ENCODE measurements around the gene APOD. TPM values are rescaled to one million over a fixed set of nuclear protein-coding genes. Genes with fewer than 3 reads are reported as not detected.
"Not testable (repeated sequence)": the region's sequence is repeated elsewhere in the genome, so short reads cannot be mapped to it uniquely, and the experiment has no call there.

The APOD gene
- total and polyA plus RNA-seq, 2 of the 8 experiments (the other 6 are each of a cell fraction or from before 2014, with no cell fraction given), result not detected

- not testable (repeated sequence) for H2BK120ac ChIP-seq (replicated peaks; ENCODE audit: low read depth, low read length); H3K36me3 ChIP-seq (ENCODE audit: control insufficient read depth in 2 of 4, insufficient read depth in 4 of 4, low read length in 3 of 4); H4K8ac ChIP-seq (ENCODE audit: extremely low read depth, insufficient read depth, low read length); H3K23ac ChIP-seq (ENCODE audit: insufficient read length); H3K4me1 ChIP-seq (replicated peaks in 1 of 4; ENCODE audit: control insufficient read depth in 3 of 4, insufficient read depth in 4 of 4, low read length in 3 of 4); H3K23me2 ChIP-seq (ENCODE audit: low read depth, low read length); H3K9ac ChIP-seq (replicated peaks in 1 of 4; ENCODE audit: extremely low read depth in 1 of 4, low read depth in 3 of 4, low read length in 3 of 4); H2BK20ac ChIP-seq (ENCODE audit: low read length); FAIRE-seq; H2BK5ac ChIP-seq (ENCODE audit: low read depth, low read length); H2BK12ac ChIP-seq (ENCODE audit: low read depth, low read length); H4K91ac ChIP-seq (replicated peaks; ENCODE audit: insufficient read length, low read length); H3K4me2 ChIP-seq (ENCODE audit: insufficient read depth in 1 of 2, low read depth in 2 of 2, low read length in 2 of 2); H3K14ac ChIP-seq (ENCODE audit: insufficient read length); H2AK5ac ChIP-seq (ENCODE audit: low read depth, low read length); H2BK15ac ChIP-seq (ENCODE audit: low read length); H3K9me3 ChIP-seq (ENCODE audit: insufficient read depth in 2 of 2, low read depth in 1 of 2, low read length in 1 of 2); H4K5ac ChIP-seq (ENCODE audit: insufficient read length, low read depth, low read length); H3K56ac ChIP-seq (replicated peaks; ENCODE audit: insufficient read length, low read depth, low read length); H3K4me3 ChIP-seq (ENCODE audit: extremely low read depth in 1 of 4, insufficient read depth in 2 of 4, low read depth in 3 of 4, low read length in 4 of 4); H4K20me1 ChIP-seq (replicated peaks in 1 of 2; ENCODE audit: control insufficient read depth in 1 of 2, insufficient read depth in 2 of 2, low read length in 2 of 2); H2AFZ ChIP-seq (ENCODE audit: low read length); H3K4ac ChIP-seq (replicated peaks; ENCODE audit: insufficient read length, low read depth, low read length); H3K27ac ChIP-seq (ENCODE audit: low read depth, low read length); H3K27me3 ChIP-seq (replicated peaks in 1 of 4; ENCODE audit: control insufficient read depth in 3 of 4, extremely low read depth in 1 of 4, insufficient read depth in 3 of 4, low read length in 3 of 4); DNase-seq (ENCODE audit: low read depth in 1 of 2, low spot score in 2 of 2); H3K79me1 ChIP-seq (ENCODE audit: low read depth, low read length); H3K18ac ChIP-seq (ENCODE audit: extremely low read depth, low read length); H3K79me2 ChIP-seq (ENCODE audit: control insufficient read depth in 1 of 2, insufficient read depth in 2 of 2, low read length in 2 of 2)
- POLR2A ChIA-PET (ENCODE audit: partially characterized antibody), result interaction anchor here (0.6 kb wide), 1 partner anchor 116 kb away, joined by 3 read pairs; no protein-coding TSS in a partner anchor
- CTCF ChIA-PET (ENCODE audit: partially characterized antibody), result interaction anchor here (0.7 to 2.0 kb wide), 2 partner anchors 55 to 275 kb away, joined by 4 to 5 read pairs; no protein-coding TSS in a partner anchor
- 95% methylated on average over 14 of the region's 16 CpGs; no CpG with 5 or more reads in 1 of the 2 experiments for WGBS, 2 experiments (ENCODE audit: extremely low coverage in 1 of 2, insufficient coverage in 1 of 2, insufficient read length in 1 of 2, insufficient replicate concordance in 2 of 2, low coverage in 1 of 2, low lambda C conversion rate in 2 of 2, missing lambda C conversion rate in 1 of 2)
Measured at GRCh38 chr3:195614672-195615504, 31.1 kb upstream of the APOD start.
